ENCODE results near the gene PITPNM1. TPM values are rescaled to one million over a fixed set of nuclear protein-coding genes. Genes with fewer than 3 reads are reported as not detected.

Gene PITPNM1
- total RNA-seq, 1 donor from 2014 or later = 17.4 TPM

DNA sequence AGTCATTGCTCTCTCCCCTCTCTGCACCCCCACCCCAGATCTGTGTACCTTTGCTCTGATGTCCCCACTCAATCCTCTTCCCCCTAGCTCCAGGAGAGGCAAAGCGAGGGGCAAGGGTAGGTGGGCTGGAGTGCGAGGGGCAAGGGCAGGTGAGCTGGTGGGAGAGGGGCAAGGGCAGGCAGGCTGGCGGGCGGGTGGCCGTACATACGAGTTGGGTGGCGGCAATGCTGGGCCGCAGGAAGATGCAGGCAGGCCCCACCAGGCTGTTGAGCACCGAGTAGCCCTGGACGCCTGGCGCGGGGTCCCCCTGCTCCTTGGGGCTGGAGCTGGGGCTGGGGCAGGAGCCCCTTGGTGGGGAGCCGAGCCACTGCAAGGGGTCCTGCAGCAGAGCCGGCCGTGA is 17.2 kb upstream of the PITPNM1 start:
- TF ChIP-seq, protein P1, sequence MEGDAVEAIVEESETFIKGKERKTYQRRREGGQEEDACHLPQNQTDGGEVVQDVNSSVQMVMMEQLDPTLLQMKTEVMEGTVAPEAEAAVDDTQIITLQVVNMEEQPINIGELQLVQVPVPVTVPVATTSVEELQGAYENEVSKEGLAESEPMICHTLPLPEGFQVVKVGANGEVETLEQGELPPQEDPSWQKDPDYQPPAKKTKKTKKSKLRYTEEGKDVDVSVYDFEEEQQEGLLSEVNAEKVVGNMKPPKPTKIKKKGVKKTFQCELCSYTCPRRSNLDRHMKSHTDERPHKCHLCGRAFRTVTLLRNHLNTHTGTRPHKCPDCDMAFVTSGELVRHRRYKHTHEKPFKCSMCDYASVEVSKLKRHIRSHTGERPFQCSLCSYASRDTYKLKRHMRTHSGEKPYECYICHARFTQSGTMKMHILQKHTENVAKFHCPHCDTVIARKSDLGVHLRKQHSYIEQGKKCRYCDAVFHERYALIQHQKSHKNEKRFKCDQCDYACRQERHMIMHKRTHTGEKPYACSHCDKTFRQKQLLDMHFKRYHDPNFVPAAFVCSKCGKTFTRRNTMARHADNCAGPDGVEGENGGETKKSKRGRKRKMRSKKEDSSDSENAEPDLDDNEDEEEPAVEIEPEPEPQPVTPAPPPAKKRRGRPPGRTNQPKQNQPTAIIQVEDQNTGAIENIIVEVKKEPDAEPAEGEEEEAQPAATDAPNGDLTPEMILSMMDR (IDR thresholded peaks at IDR 0.05; ENCODE audit: insufficient read depth, low read length, severe bottlenecking) = no peak
- DNase-seq (ENCODE audit: low read depth) = no peak
- H3K4me3 ChIP-seq (ENCODE audit: low read depth, low read length) = no peak overlapping the region
- no peaks in the 10 kb centered on the region for H3K36me3 ChIP-seq (ENCODE audit: control insufficient read depth, insufficient read depth, low read length)
- H3K27me3 ChIP-seq (ENCODE audit: control insufficient read depth, insufficient read depth, low read length) = no peaks in the 10 kb centered on the region
- FAIRE-seq = no peak

DNA sequence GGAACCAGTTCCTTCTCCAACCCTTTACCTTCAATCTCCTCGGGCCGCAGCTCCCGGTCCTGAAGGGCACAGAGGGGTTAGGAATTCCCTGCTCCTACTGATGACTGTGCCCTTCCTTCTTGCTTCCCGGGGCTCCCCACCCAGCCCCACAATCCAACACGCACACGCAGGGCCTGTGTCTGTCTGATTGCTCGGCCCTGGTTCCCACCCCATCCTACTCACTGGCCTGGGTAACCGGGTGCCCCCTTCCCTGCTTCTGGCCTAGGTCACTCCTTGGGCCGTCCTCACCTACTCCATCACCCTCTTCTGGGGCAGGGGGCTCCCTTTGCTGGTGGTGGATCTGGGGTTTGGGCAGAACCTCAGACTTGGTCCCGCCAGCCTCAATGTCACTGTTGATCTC is 16.8 kb upstream of the PITPNM1 start:
- TF ChIP-seq, protein P1 (IDR thresholded peaks at IDR 0.05; ENCODE audit: insufficient read depth, low read length, severe bottlenecking) = no peak
- FAIRE-seq = no peak
- DNase-seq (ENCODE audit: low read depth) = no peak
- H3K4me3 ChIP-seq (ENCODE audit: low read depth, low read length) = no peak overlapping the region
- H3K36me3 ChIP-seq (ENCODE audit: control insufficient read depth, insufficient read depth, low read length) = no peaks in the 10 kb centered on the region
- no peaks in the 10 kb centered on the region for H3K27me3 ChIP-seq (ENCODE audit: control insufficient read depth, insufficient read depth, low read length)

DNA sequence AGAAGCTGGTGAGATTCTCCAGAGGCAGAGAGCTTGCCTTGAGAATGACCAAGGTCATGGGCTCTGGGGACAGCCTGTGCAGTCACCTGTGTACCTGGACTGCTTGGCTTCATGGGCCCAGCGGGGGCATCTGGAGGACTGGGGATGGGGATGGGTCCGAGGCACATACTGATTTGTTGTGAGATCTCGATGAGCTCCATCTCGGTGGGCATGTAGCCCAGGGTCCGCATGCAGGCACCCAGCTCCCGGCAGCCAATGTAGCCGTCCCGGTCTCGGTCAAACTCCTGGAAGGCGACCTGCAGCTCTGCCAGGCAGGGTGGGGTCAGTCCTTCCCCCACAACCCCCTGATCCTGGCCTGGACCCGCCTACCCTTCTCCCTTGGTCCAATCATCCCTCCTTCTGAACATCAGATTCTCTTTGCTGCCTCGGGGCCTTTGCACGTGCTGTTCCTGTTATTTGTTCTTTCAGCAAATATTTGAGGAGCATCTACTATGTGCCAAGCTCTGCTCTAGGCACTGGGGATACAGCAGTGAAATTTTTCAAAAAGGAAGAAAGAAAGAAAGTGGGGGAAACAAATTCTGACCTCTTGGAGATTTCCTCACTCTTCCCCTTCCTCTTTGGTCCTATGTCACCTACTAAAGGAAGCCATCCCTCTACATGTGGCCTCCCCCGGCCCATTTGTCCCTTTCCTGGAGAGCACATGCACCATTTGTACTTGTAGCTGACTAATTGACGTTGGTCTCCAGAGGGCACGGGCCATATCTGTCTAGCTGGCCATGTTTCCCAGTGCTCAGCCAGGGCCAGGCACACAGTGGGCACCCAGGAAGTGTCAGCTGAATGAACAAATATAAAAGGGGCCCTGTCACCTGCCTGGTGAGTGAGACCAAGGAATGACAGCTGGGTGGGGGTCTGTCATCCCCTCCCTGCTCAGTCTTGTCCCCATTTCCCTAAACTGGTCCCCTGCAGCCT is 16.0 kb upstream of the PITPNM1 start:
- DNase-seq (ENCODE audit: low read depth) (no peak), FAIRE-seq (no peak)
- TF ChIP-seq, protein P1 (IDR thresholded peaks at IDR 0.05; ENCODE audit: insufficient read depth, low read length, severe bottlenecking) = no peak
- Histone ChIP-seq H3K27me3 (ENCODE audit: control insufficient read depth, insufficient read depth, low read length) (no peaks in the 10 kb centered on the region), H3K36me3 (ENCODE audit: control insufficient read depth, insufficient read depth, low read length) (no peaks in the 10 kb centered on the region), H3K4me3 (ENCODE audit: low read depth, low read length) (no peak overlapping the region)

DNA sequence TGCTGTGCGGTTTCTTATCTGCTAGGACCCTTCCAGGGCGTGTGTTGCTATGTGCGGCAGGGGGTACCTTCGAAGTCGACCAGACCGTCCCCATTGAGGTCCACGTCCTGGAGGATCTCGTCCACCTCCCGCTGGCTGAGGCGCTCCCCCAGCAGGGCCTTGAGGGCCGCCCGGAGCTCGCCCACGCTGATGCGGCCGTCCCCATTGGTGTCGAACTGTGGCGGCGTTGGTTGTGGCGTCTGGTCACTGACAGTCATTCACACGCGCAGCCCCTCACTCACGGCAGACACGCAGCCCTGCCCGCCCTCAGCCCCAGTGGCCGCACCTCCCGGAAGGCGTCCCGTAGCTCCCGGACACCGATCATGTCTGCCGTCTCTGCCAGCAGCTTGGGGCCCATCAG is 14.6 kb upstream of the PITPNM1 start:
- no peak overlapping the region for H3K4me3 ChIP-seq (ENCODE audit: low read depth, low read length)
- DNase-seq (ENCODE audit: low read depth) (no peak), FAIRE-seq (no peak)
- H3K27me3 ChIP-seq (ENCODE audit: control insufficient read depth, insufficient read depth, low read length) = no peaks in the 10 kb centered on the region
- TF ChIP-seq, protein P1 (IDR thresholded peaks at IDR 0.05; ENCODE audit: insufficient read depth, low read length, severe bottlenecking) = no peak
- H3K36me3 ChIP-seq (ENCODE audit: control insufficient read depth, insufficient read depth, low read length) = no peaks in the 10 kb centered on the region

DNA sequence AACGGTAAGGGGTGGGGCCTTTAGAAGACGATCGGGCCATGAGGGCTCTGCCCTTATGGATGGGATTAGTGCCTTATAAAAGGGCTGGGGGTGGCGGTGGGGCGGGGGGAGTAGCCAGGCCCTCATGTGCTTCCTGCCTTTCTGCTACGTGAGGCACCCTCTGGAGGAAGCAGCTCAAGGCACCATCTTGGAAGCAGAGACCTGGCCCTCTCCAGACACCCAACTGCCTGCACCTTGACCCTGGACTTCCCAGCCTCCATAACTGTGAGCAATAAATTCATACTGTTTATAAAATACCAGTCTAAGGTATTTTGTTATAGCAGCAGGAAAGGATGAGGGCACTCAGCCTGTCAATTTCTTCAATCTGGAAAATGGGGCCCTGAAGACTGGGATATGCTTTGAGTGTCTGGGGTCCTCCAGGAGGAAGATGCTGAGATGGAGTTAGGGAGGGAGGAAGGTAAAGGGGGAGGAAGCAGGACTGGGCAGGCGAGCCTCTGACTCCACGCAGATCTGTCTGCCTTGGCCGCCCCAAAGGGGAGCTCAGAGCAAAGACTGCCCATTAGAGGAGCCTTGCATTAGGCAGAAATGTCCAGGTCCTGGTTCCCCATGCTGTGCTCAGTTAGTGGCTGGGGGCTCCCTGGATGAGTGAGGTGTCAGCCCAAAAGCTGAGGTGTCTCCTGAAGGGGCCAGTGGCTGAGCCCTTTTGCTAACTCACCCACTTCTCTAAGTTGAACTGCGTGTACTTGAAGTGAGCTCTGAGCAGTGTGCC is 12.8 kb upstream of the PITPNM1 start:
- DNase-seq (ENCODE audit: low read depth) (no peak), FAIRE-seq (no peak)
- H3K27me3 ChIP-seq (ENCODE audit: control insufficient read depth, insufficient read depth, low read length) = no peaks in the 10 kb centered on the region
- H3K4me3 ChIP-seq (ENCODE audit: low read depth, low read length) = no peak overlapping the region
- no peaks in the 10 kb centered on the region for H3K36me3 ChIP-seq (ENCODE audit: control insufficient read depth, insufficient read depth, low read length)
- TF ChIP-seq, protein P1 (IDR thresholded peaks at IDR 0.05; ENCODE audit: insufficient read depth, low read length, severe bottlenecking) = no peak

Measured in bronchial epithelial cell (primary cell).